H1 (cell line): Measurements from ENCODE around the gene DHX34. TPM values are rescaled to one million over a fixed set of nuclear protein-coding genes. Genes with fewer than 3 reads are reported as not detected.

ENCODE experiments used
- BACH1 ChIP-seq: IDR thresholded peaks from 2 replicates; pipeline ENCODE4 v1.6.1; 2012; ENCODE audit warnings: low read length, improper control_type of control experiment
- BCL11A ChIP-seq, 2 experiments: IDR thresholded peaks; one replicate each; pipeline ENCODE4 v1.6.1; 2011; ENCODE audit warnings: low read depth in 2 of 2, low read length in 2 of 2, mild to moderate bottlenecking in 2 of 2
- CEBPB ChIP-seq: IDR thresholded peaks from 2 replicates; pipeline ENCODE4 v1.6.1; 2012; ENCODE audit warnings: low read depth, low read length
- CHD7 ChIP-seq: fragments of 300-600 bp; sonication (generic); IDR thresholded peaks from 2 replicates; pipeline ENCODE4 v1.7.1; 2012; ENCODE audit warnings: low read length, moderate library complexity, mild to moderate bottlenecking, inconsistent platforms; ENCODE audit not compliant: insufficient replicate concordance
- JUND ChIP-seq: IDR thresholded peaks from 2 replicates; pipeline ENCODE4 v1.6.1; 2011; ENCODE audit warnings: mild to moderate bottlenecking, improper control_type of control experiment, low read length
- NRF1 ChIP-seq: IDR thresholded peaks from 2 replicates; pipeline ENCODE4 v1.6.1; 2011; ENCODE audit warnings: mild to moderate bottlenecking, low read depth, low read length, improper control_type of control experiment
- RNF2 ChIP-seq: fragments of 200-900, 300-1000 bp; sonication (generic); IDR thresholded peaks from 2 replicates; pipeline ENCODE4 v1.7.1; 2016; ENCODE audit warnings: borderline replicate concordance, low read depth, mild to moderate bottlenecking, antibody characterized with exemption, low read length; ENCODE audit not compliant: poor library complexity, severe bottlenecking; ENCODE audit errors: missing control alignments
- SRF ChIP-seq: IDR thresholded peaks from 2 replicates; pipeline ENCODE4 v1.6.1; 2011; ENCODE audit warnings: mild to moderate bottlenecking, low read depth, low read length, moderate library complexity
- ZNF274 ChIP-seq: IDR thresholded peaks from 2 replicates; pipeline ENCODE4 v1.7.0; 2012; ENCODE audit warnings: low read length, borderline replicate concordance; ENCODE audit errors: extremely low read depth
- polyA plus RNA-seq, 7 experiments: library from polyadenylated mRNA; depleted of rRNA in 3 of 7; stranded (reverse) in 5 of 7; unstranded in 2 of 7; fragments of >200 nt in 5 of 7; fragments of 200-250 nt in 2 of 7; gene quantifications; 1 replicate in 5 of 7; 2 replicates in 1 of 7; 4 replicates in 1 of 7; pipeline versions ENCODE4 v1.2.1 to v1.2.3, GENCODE V29; 2011 to 2013; ENCODE audit warnings: missing spikeins in 2 of 7, mixed read lengths in 2 of 7
- total RNA-seq: library from RNA; stranded (reverse); fragmentation: NEBNext Ultra II Directional; extraction: Animal tissue kit (Norgen Biotek cat#: 25700); gene quantifications from 2 replicates; pipeline ENCODE4 v1.2.1, GENCODE V29; 2021
- TF ChIP-seq, protein P1 (sequence below): IDR thresholded peaks from 2 replicates; pipeline ENCODE4 v1.6.1; 2011; ENCODE audit warnings: low read depth, mild to moderate bottlenecking, low read length; ENCODE audit not compliant: insufficient read depth

DHX34 gene
- total and polyA plus RNA-seq, 2 of the 8 experiments (the other 6 are each of a cell fraction or from before 2014, with no cell fraction given), result 17.5 to 24.3 TPM

DNA sequence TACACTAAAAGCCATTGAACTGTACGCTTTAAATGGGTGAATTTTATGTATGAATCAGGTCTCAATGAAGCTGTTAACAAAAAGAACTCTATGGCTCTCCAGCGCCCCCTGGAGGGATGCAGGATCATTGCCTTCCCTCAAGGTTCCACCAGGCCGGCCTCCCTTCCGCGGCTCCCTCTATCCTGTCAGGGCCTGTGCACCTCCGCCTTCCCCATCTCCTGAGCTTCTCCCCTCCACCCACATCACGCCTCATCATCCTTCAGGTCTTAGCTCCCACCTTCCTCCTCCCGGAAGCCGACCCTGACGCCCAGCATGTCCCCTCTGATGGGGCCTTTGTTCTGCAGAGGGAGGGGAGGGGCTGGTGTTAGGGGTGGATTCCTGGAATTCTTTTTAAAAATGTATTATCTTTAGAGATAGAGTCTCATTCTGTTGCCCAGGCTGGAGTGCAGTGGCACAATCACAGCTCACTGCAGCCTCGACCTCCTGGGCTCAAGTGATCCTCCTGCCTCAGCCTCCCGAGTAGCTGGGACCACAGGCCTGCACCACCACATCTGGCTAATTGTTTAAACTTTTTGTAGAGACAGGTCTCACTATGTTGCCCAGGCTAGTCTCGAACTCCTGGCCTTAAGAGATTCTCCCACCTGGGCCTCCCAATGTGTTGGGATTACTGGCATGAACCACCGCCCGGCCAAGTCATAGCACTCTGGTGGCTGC is 42.6 kb downstream of the DHX34 start (continued):
- TF ChIP-seq CHD7 (no peak), BCL11A (IDR thresholded peaks at IDR 0.05; ENCODE audit: low read depth in 2 of 2, low read length in 2 of 2) (peak in 1 of 2 experiments; percentile 31), ZNF274 (no peak), JUND (peak; percentile 55; the same call in 1 of the 2 replicates), BACH1 (0 out of 2 replicates have a peak, but pooled peaks have one; percentile 12), CEBPB (no peak), NRF1 (no peak), SRF (no peak), RNF2 (no peak)
- TF ChIP-seq, protein P1, sequence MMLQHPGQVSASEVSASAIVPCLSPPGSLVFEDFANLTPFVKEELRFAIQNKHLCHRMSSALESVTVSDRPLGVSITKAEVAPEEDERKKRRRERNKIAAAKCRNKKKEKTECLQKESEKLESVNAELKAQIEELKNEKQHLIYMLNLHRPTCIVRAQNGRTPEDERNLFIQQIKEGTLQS, result no peak
